HUDEP-2 (cell line): Measurements from ENCODE around the gene C2orf81.
"Not testable (repeated sequence)": the region's sequence is repeated elsewhere in the genome, so short reads cannot be mapped to it uniquely, and the experiment has no call there.

Source experiments
- DNase-seq, 76 experiments: peaks; one replicate each; lab custom pipeline; 2025; ENCODE audit not compliant: unreplicated experiment in 76 of 76; lab: John Stamatoyannopoulos, UW

C2orf81 gene

DNA sequence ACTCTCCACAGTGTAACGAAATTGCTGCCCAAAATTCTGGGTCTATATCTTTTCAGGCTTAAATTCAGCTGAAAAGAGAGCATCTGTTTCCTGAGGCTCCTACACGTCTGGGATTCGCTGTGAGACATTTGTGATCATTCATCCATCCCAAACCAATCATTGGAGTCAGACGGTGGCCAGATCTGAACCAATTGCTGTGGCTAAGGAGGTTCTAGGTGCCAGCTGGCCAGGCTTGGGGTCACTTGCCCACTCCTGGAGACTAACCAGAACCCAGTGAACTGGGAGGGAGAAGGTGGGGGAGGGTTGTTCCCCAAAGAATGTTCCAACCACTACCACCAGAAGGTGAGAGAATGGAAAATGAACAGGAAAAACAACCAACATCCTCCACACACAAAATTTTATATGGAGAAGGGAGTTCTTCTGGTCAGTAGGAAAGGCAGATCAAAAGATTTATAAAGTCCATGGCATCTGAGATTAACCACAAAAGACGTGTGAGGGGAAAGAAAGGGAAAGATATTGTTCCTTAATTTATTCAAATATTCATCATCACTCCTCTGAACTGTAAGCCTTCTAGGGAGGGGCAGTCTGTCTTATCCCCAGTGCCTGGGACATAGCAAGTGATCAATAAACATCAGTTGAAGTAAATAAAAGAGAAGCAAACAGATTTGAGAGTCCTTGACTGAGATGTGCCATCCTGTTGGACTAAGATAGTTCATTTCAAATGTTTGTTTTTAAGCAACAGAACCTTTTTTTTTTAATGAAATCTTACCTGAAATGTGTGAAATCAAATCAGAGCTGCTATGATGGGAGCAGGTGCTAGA is 23.3 kb upstream of the C2orf81 start:
- DNase-seq, result no peak

DNA sequence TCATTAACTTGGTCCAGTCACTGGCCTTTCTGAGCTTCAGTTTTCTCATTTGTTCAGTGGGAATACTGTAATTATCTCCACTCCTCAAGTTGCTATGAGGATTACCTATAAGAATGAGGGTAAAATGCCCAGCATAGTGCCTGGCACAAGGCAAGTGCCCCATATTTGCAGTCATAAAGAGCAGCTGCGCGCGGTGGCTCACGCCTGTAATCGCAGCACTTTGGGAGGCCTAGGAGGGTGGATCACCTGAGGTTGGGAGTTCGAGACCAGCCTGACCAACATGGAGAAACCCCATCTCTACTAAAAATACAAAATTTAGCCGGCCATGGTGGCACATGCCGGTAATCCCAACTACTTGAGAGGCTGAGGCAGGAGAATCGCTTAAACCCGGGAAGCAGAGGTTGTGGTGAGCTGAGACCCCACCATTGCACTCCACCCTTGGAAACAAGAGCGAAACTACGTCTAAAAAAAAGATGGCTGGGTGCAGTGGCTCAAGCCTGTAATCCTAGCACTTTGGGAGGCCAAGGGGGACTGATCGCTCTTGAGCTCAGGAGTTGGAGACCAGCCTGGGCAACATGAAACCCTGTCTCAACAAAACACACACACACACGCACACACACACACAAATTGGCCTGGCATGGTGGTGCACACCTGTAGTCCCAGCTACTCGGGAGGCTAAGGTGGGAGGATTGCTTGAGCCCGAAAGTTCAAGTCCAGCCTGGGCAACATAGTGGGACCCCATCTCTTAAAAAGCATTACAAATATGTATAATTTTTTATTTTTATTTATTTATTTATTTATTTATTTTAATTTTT is 21.3 kb upstream of the C2orf81 start:
- not testable (repeated sequence) for DNase-seq

DNA sequence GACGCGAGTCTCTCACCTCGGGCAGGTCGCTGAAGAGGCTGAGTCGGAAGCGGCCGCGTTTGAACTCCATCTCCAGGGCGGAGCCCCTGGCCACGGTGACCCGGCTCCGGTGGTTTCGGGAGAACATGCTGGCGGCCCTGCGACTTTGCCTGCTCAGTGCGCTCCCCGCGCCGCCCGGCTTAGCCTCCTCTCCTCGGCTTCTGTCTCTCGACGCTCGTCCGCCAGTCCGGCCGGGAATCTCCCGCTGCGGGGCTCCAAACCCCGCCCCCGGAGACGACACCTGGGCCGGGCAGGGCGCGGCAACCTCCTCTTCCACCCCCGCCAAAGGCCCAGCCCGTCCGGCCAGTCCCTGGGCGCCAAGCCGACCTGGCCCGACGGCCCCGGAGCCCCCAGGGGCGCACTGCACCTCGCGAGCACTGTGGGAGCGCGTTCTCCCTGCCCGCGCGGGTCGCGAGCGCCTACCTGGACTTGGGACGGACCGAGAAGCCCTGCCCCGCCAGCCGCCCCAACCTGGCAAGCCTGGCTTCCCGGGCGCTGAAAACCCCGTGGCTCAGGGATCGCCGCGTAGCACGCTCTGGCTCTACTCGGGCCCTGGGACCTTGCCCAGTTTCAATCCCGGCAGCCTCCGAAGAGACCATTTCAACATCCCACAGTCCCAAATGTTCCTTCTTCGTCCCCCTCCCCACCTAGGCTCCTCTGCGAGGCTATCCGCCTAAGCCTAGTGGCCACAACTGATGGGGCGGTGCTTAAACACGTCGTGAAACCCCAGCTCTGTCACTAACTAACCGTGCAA is 20.5 kb upstream of the C2orf81 start, which contains the start of gene RTKN:
RTKN (minus strand) TSS at position 248 of the 793 bp plus-strand sequence; CDS start at position 127, 121 bp downstream.
- no peak for DNase-seq

DNA sequence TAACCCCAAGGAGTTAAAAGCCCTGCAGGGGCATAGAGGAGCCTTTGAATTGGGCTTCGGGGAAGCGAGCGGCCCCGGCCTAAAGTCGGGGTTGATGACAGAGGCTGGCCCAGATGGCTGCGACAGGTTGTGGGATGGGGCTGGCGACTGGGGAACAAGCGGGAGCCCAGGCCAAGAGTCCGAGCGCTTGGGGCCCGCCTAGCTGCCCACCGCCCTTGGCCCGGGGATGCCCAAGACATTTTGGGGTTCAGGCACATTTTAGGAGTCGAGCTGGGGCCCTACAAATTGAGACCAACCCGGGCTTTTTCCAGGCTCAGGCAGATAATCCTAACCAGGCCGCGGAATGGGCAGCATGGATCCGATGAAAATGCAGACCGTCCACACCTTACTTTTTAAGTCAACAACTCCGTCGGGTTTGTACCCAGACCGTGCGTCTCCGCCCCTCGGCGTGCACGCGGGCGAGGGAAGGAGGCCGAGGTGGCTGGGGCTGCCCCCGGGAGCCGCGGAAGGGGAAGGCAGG is 19.8 kb upstream of the C2orf81 start:
- DNase-seq, result no peak

DNA sequence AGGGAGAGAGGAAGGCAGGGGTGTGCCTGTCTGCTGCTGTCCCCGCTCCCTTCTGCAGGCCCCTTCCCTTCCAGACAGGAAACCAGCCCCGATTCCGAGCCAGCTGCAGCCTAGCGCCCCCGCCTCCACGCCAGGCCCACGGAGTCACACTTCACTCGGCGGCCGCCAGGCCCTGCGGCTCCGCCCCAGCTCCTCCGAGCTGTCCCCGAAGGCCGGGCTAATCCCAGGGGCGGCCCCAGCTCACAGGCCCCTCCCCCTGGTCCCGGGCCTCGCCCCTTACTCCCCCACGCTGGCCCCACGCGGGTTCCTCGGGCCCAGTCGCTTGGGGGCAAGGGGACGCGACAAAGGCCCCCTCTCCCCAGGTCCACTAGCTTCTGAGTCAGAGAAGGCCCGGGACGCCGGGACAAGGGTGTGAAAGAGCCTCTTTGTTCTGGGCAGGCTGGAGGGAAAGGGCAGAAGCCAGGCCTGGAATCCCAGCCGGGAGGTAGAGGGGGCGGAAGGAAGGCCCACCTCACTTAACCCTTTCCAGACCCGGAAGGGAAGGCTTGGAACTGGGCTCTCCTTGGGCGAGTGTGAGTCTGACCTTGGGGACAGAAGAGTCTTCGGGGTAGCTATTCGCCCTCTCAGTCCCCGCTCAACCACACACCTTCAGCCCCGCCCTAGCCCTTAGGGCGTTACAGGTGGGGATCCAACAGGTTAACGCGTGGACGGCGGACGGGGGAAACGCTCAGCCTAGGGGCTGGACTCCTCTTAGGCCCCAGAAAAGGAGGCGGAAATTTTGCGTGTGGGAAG is 19.2 kb upstream of the C2orf81 start:
- DNase-seq, result peak in 49 of 76 experiments; percentile 3 to 80 (median 38)

DNA sequence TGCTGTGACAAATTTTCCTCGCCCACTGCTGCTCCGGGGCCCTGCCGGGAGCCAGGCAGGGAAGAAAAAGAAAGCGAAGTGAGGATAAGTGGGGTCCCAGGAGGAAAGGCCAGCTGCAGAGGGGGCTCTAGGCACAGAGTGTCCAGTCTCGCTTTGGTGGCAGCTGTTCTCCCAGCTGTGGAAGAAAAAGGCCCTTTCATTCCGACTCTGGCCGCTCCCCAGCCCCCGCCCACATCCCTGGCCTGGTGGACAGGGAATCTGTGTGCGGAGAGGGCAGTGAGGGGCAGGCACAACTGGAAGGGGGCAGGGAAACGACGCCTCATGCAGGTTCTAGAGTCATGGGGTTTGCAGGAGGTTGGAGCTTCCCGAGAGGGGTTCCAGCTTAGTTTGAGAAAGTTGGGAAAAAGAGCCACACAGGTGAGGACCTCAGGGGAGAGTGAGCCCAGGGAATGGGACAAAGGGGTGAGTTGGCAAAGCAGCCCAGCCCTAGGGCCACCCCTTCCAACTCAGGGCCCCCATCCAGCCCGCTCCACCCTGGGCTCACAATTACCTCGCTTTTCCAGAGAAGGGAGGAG is 18.5 kb upstream of the C2orf81 start:
- DNase-seq, result no peak

DNA sequence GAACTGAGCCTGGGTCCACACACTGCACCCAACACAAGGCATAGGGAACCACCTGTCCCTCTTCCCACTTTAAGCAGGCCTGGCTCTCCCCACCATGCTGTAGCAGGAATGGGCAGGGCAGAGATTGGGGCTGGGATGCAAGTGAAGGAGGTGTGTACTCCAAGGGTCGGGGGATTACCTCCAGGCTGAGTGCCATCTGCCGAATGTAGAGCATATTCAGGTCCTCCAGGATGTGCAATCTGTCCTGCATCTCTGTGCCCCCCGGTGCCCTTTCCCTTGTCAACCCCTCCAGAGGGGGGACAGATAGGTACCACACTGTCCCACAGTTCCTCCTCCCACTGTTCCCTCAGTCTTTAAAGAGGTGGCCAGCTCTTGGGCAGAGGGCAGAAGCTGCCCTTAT is 18.0 kb upstream of the C2orf81 start:
- DNase-seq, result no peak

DNA sequence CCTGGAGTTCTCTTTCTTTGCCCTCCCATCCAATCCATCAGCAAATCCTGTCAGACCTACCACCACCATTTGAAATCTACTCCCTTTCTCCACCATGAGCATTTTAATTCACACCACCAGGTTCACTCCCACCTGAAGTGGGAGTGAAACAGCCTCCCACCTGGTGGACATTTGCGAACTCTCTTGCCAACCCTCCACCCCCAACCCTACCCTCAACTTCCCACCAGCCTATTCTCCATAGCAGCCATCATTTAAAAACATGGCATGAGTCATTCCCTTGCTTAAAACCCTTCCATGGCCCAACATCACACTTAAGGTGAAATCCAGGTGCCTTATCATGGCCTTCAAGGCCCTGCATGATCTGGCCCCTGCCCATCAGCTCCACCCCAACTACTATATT is 16.8 kb upstream of the C2orf81 start:
- no peak for DNase-seq

DNA sequence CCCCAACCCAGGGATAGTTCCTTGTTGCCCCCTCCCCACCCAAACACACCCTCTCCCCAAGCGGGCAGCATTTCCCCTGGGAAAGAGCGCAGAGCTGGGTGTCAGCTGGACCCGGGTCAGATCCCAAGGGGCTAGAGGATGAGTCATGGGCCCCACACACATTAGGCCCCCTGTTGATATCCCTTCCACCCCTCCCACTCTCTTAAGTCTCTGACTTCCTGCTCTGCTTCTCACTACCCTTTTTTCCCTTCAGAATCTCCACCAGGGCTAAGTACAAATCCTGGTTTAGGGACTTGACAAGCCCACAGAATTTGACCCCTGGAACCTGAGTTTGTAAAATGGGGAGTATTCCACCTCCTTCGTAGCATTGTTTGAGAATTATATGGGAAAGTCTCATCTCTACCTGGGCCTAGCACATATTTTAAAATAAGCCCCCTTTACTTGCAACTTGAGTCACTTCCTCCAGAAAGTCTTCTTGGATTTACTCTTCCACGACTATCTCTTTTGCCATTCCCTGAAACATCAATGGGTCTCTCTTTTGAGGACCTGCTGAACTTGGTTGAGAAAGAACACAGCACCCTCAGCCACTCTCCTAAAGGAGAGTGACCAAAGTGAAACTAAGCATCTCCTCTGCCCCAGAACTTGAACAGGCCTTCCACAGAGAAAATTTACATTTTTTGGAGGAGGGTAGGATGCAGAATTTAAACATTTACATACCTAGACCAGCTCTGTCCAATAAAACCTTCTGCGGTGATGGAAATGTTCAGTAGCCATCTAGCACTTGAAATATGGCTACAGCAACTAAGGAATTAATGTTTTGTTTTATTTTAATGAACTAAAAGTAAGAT is 15.7 kb upstream of the C2orf81 start:
- no peak for DNase-seq

DNA sequence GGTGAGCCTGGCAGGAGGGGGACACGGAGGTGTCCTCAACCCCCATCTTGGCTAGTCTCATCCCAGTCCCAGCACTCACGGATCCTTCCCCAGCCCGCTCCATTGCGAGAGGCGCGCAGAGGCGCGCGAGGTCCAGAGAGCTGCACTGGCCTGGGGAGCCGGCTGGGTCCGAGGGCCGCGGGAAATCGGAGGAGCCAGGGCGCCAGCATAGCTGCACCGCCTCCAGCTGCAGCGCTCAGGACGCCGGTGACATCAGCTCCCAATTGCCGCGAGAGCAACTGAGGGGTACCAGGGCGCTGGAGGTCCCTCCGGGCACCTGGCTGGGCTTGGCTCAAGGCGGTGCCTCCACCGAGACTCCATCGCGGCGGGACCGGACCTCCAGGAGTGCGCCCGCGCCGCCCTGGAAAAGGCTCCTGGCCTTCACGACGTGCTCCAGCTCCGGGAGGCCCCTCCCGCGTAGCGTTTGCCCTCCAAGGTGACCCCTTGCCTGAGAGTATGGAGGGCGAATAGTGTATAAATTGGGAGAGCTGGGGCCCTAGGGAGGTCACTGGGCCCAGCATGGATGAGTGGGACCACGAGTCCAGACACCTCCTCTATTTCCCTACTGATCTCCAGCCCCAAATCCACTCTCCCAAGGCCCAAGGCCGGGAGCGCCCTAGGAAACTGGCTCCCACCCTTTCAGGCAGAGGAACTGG is 14.8 kb upstream of the C2orf81 start:
- DNase-seq, result no peak

DNA sequence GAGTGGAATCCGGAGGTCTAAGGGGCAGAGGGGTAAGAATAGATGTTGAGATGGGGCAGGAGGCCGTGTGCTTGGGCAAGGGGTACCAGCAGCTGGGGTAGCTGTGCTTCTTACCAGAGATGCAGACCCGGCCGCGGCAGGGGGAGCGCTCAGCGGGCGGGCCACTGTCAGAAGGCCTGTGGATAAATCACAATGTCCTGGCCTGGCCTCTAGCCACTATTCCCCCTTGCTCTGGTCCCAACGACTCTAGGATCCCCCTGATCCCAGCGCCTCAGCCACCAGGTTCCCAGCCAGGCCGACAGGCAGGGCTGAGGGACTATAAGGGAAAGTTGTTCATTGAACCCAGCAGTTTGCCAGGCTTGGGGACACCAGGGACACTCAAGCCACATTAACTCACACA is 9.1 kb upstream of the C2orf81 start:
- DNase-seq, result no peak

DNA sequence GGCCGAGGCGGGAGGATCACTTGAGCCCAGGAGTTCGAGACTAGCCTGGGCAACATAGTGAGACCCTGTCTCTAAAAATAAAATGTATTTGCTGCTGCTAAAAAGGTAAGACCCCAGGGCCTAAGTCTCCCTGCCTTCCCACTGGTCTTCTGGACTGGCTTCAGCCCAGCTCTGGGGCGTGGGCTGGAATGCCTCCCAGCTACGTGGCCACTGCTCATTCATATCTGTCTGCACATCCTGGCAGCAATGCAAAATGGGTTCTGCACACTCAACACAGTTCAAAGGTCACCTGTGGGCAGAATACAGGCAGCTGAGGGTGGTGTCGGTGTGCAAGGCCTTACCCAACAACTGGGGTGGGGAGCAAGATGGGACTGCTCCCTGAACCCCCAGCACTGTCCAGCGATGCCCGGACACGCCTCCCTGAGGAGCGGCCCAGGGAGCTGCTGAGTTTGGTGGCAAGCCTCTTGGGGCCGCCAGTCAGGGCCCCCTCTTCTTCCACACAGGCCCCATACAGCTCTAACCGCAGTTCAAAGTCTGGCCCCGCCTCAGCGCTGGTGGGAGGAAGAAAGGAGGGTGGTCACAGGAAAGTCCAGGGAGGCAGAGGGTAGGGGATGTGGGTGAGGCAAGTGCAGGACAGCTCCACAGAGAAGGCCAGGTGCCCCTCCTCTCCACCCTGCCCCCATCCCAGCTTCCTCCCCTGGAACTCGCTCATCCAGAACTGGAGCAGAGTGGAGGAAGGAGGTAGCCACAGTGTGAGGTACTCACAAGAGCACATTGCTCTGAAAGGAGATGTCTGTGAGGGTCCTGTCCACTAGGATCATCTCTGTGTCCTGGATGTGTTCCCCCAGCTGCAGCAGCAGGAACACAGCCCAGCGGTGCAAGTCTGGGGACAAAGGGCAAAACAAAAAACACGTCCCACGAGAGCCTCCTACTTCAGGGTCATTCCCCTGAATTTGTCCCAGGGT is 8.3 kb upstream of the C2orf81 start:
- DNase-seq, result peak in 59 of 76 experiments; percentile 7 to 77 (median 43)

DNA sequence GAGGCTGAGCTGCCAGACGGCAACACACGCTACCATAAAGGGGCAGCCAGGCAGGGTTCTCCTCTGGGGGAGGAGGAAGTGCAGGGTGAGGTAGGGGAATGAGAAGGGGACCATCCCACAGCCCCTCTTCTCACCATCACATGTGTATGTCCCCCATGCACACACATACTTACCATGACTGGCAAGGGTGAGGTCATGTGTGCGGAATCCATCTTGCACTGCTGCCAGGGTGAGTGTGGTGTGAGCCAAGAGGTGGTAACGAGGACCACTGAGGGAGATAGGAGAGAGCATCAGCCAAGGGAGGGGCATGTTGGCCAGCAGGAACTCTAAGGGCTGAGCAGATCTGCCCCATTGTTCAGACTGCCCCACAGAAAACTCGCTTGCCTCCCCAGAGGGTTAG is 7.3 kb upstream of the C2orf81 start:
- DNase-seq, result no peak

DNA sequence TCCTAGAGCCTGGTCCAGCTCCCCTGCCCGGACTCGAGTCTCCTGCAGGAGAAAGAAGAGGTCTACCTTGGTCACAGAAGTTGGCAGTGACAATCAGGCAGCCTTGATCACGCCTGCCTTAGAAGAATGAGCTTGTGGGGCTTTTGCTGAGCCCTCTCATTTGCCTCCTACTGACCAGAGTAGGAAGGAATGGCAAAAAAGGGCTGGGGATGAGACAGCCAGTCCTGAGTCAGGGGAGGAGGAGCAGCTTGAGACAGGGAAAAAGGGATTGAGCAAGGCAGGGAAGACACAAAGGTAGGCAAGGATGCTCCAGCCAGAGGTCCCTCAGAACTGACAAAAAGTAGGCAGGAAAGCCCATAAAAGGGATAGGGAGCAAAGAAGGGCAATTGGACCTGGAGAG is 6.1 kb upstream of the C2orf81 start:
- DNase-seq, result no peak

DNA sequence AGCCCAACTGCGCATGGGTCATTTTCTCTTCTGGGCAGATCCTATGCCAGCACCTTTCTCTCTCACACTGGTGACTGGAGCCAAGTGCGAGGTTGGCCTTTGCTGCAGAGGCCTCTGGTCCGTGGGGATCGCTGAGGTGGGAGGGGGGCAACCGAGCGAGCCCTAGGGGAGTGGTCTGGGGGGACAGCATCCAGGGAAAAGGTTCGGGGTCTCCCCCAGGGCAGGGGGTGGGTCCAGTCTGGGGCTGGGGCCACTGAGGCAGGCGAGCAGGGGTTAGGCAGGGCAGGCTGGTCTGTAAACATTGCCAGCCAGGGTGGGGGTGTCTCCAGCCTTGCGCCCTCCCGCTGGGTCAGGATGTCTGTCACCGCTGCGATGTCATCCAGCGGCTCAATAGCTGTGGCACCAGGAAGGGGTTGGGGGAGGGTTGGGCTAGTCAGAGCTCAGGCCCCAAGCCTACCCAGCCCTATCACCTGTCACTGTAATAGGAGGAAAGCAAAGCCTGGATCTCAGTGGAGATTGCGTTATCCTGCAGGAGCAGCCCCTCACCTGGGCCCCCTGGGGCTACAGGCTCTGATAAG is 4.9 kb upstream of the C2orf81 start:
- no peak for DNase-seq

DNA sequence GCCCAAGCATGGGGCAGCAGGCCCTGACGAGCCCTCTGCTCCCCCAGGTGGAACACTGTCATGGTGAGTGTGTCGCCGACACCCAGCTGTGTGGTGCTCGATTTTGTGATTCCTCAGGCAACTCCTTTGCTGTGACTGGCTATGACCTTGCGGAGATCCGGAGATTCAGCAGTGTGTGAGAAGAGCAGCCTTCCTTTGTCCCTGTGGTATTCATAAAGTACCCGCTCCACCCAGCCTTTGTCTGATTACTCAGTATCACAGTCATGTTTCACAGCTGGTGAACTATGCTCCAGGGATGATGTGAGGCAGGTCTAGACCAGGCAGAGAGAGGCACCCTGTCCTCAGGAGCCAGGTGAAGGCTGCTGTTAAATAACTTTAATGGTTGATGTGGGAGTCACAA is 4.1 kb upstream of the C2orf81 start:
- DNase-seq, result no peak

DNA sequence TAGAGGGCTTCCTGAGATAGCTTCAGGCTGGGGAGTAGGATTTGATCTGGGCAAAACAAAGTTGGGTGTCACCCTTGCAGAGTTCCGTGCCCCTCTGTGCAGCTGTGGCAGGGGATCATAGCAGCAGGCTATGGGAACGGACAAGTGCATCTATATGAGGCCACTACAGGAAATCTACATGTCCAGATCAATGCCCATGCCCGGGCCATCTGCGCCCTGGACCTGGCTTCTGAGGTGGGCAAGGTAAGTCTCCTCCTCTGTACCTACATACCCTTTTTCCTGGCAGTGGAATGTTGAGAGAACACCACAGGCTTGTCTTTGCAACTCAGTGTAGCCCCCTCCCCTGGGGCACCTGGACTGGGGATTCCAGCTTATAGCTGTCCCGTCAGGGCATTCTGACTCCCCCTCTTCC is 3.6 kb upstream of the C2orf81 start:
- DNase-seq, result no peak
